Hepatocyte (in vitro differentiated cells): Measurements from ENCODE around the gene PDIA6.

Source experiments
- CTCF ChIP-seq: fragments of 200-600 bp; sonication (generic); IDR thresholded peaks from 2 replicates; pipeline ENCODE4 v1.5.1; 2016; ENCODE audit warnings: antibody characterized with exemption, mild to moderate bottlenecking; ENCODE audit not compliant: poor library complexity
- EZH2phosphoT487 ChIP-seq: fragments of 200-600 bp; sonication (generic); IDR thresholded peaks from one replicate; pipeline ENCODE4 v1.6.1; 2018; ENCODE audit warnings: antibody characterized with exemption, mild to moderate bottlenecking, low read depth, moderate library complexity; ENCODE audit not compliant: unreplicated experiment, severe bottlenecking

- no peak for TF ChIP-seq CTCF
- TF ChIP-seq EZH2phosphoT487: no peak
Measured at GRCh38 chr2:10764096-10764785, 48.3 kb downstream of the PDIA6 start.
